B cell (primary cell): Measurements from ENCODE around the gene PRDM10. TPM values are rescaled to one million over a fixed set of nuclear protein-coding genes. Genes with fewer than 3 reads are reported as not detected.
"Not testable (repeated sequence)": the region's sequence is repeated elsewhere in the genome, so short reads cannot be mapped to it uniquely, and the experiment has no call there.

Experiments
- ATAC-seq: fragments of 200-7000 bp; cut with Tn5 transposase; one replicate; pipeline ENCODE4 v1.10.0; 2021; ENCODE audit warnings: low read depth, mild to moderate bottlenecking, moderate number of reproducible peaks, moderate library complexity
- CTCF ChIA-PET: fragments of 350-600 bp; sonication (Branson Sonifier 250); formaldehyde crosslinking; loops from one replicate; lab custom pipeline; 2021; ENCODE audit warnings: antibody characterized with exemption, inconsistent platforms; lab: Charles Lee
- POLR2A ChIA-PET: fragments of 350-600 bp; sonication (Branson Sonifier 250); formaldehyde crosslinking; loops from one replicate; lab custom pipeline; 2021; ENCODE audit warnings: antibody characterized with exemption; lab: Charles Lee
- DNase-seq: peaks from one replicate; pipeline ENCODE4 v3.0.0; 2013
- H2AFZ ChIP-seq: 2 replicates; pipeline ENCODE4 v1.6.1; 2012; ENCODE audit warnings: mild to moderate bottlenecking, low read depth, low read length; ENCODE audit not compliant: insufficient read depth, poor library complexity, severe bottlenecking
- H3K27ac ChIP-seq, 2 donors: 1 replicate in 1 of 2; 2 replicates in 1 of 2; pipeline ENCODE4 v1.5.1; 2012 to 2013; ENCODE audit warnings: low read length in 2 of 2, mild to moderate bottlenecking in 2 of 2, moderate library complexity in 1 of 2
- H3K27me3 ChIP-seq, 4 experiments: fragments of 200-600 bp in 1 of 4; sonication (generic) in 1 of 4; replicated peaks in 1 of 4; 1 replicate in 2 of 4; 2 replicates in 2 of 4; pipeline versions ENCODE4 v1.6.1 to v1.7.0; 2013 to 2016; ENCODE audit warnings: low read length in 3 of 4, mild to moderate bottlenecking in 2 of 4, mixed read lengths in 1 of 4, moderate library complexity in 1 of 4; ENCODE audit not compliant: insufficient read depth in 4 of 4, control insufficient read depth in 3 of 4; ENCODE audit errors: control extremely low read depth in 1 of 4
- H3K36me3 ChIP-seq, 2 experiments: replicated peaks in 1 of 2; 1 replicate in 1 of 2; 2 replicates in 1 of 2; pipeline versions ENCODE4 v1.6.1 to v1.7.1; 2013; ENCODE audit warnings: low read length in 1 of 2; ENCODE audit not compliant: insufficient read depth in 2 of 2, control insufficient read depth in 1 of 2; ENCODE audit errors: control extremely low read depth in 1 of 2, extremely low read depth in 1 of 2
- H3K4me1 ChIP-seq, 2 donors: fragments of 200-600 bp in 1 of 2; sonication (generic) in 1 of 2; 1 replicate in 1 of 2; 2 replicates in 1 of 2; pipeline versions ENCODE4 v1.5.1 to v1.6.1; 2013 to 2017; ENCODE audit warnings: low read length in 2 of 2; ENCODE audit not compliant: control insufficient read depth in 2 of 2, insufficient read depth in 2 of 2
- H3K4me2 ChIP-seq: replicated peaks from 2 replicates; pipeline ENCODE3; 2012; ENCODE audit warnings: mild to moderate bottlenecking, low read depth, low read length; ENCODE audit not compliant: poor library complexity, severe bottlenecking
- H3K4me3 ChIP-seq, 5 experiments: fragments of 200-600 bp in 1 of 5; sonication (generic) in 1 of 5; 1 replicate in 3 of 5; 2 replicates in 2 of 5; pipeline versions ENCODE4 v1.5.1 to v1.7.0; 2011 to 2016; ENCODE audit warnings: low read length in 4 of 5, mild to moderate bottlenecking in 4 of 5, low read depth in 2 of 5, control low read depth in 1 of 5, moderate library complexity in 1 of 5; ENCODE audit not compliant: insufficient read depth in 1 of 5; ENCODE audit errors: control extremely low read depth in 1 of 5, extremely low read depth in 1 of 5
- H3K79me2 ChIP-seq: fragments of 200-600 bp; sonication (generic); one replicate; pipeline ENCODE4 v1.6.0; 2016; ENCODE audit warnings: low read length; ENCODE audit not compliant: control insufficient read depth, insufficient read depth
- H3K9ac ChIP-seq: fragments of 200-600 bp; sonication (generic); 2 replicates; pipeline ENCODE4 v1.6.1; 2017; ENCODE audit warnings: mild to moderate bottlenecking, low read length, moderate library complexity
- H3K9me3 ChIP-seq, 3 donors: one replicate each; pipeline versions ENCODE4 v1.6.1 to v1.7.1; 2013; ENCODE audit warnings: low read length in 2 of 3; ENCODE audit not compliant: control insufficient read depth in 2 of 3, insufficient read depth in 1 of 3; ENCODE audit errors: control extremely low read depth in 1 of 3
- H4K20me1 ChIP-seq: 2 replicates; pipeline ENCODE4 v1.6.0; 2012; ENCODE audit warnings: mild to moderate bottlenecking, low read length; ENCODE audit not compliant: insufficient read depth, control insufficient read depth, poor library complexity, severe bottlenecking
- H3K27ac Mint-ChIP-seq: one replicate; pipeline ENCODE4 v1.8.0; 2021; ENCODE audit warnings: mixed read lengths
- H3K27me3 Mint-ChIP-seq: one replicate; pipeline ENCODE4 v1.8.0; 2021; ENCODE audit warnings: mixed read lengths
- H3K4me1 Mint-ChIP-seq: one replicate; pipeline ENCODE4 v1.8.0; 2021; ENCODE audit warnings: mixed read lengths
- H3K4me3 Mint-ChIP-seq: one replicate; pipeline ENCODE4 v1.8.0; 2021; ENCODE audit warnings: mixed read lengths
- H3K9me3 Mint-ChIP-seq: one replicate; pipeline ENCODE4 v1.8.0; 2022; ENCODE audit warnings: mixed read lengths; ENCODE audit not compliant: insufficient read depth
- EZH2 ChIP-seq: IDR thresholded peaks from 2 replicates; pipeline ENCODE4 v1.6.1; 2012; ENCODE audit warnings: borderline replicate concordance, low read depth, mild to moderate bottlenecking, moderate library complexity, low read length; ENCODE audit not compliant: insufficient read depth, poor library complexity, severe bottlenecking
- WGBS: methylation state at CpG from one replicate; pipeline ENCODE4 v1.1.5; 2013; ENCODE audit warnings: missing lambda C conversion rate; ENCODE audit not compliant: insufficient coverage; 5-methylcytosine and 5-hydroxymethylcytosine counted together
- intact Hi-C: fragments of 100-400 bp; cut with micrococcal nuclease; formaldehyde crosslinking; loops from one replicate; pipeline ENCODE4 v1.10.0; 2022
- polyA plus RNA-seq: library from polyadenylated mRNA; depleted of rRNA; stranded (reverse); fragments of >200 nt; gene quantifications from 2 replicates; pipeline ENCODE4 v1.2.3, GENCODE V29; 2012
- total RNA-seq, 2 donors: library from RNA; stranded (reverse); fragments of 120-200 nt in 1 of 2; gene quantifications; 1 replicate in 1 of 2; 2 replicates in 1 of 2; pipeline versions ENCODE4 v1.2.3 to v1.2.4, GENCODE V29; 2013 to 2022
- TF ChIP-seq, protein P1 (sequence below): fragments of 200-600 bp; IDR thresholded peaks from one replicate; pipeline ENCODE4 v1.8.0; 2022; ENCODE audit warnings: antibody characterized with exemption, mild to moderate bottlenecking

PRDM10 gene
- total and polyA plus RNA-seq, 2 donors (not counting 1 experiment from before 2014, with no cell fraction given): 4.5 to 17.5 TPM

GRCh38 chr11:129972611-129973010, 30.0 kb downstream of the PRDM10 start:
- peaks cover 26% of the 10 kb centered on the region for H3K27me3 Mint-ChIP-seq
- H3K27me3 ChIP-seq: peaks cover 0 to 32% (median 2%) of the 10 kb centered on the region in 4 experiments
- no peak overlapping the region for H2AFZ ChIP-seq
- peaks cover 31% of the 10 kb centered on the region for H3K4me1 Mint-ChIP-seq
- peak overlapping the region; percentile 77 for H3K4me3 Mint-ChIP-seq
- POLR2A ChIA-PET: no interaction called here
- intact Hi-C loops: no loop called here
- TF ChIP-seq, protein P1, sequence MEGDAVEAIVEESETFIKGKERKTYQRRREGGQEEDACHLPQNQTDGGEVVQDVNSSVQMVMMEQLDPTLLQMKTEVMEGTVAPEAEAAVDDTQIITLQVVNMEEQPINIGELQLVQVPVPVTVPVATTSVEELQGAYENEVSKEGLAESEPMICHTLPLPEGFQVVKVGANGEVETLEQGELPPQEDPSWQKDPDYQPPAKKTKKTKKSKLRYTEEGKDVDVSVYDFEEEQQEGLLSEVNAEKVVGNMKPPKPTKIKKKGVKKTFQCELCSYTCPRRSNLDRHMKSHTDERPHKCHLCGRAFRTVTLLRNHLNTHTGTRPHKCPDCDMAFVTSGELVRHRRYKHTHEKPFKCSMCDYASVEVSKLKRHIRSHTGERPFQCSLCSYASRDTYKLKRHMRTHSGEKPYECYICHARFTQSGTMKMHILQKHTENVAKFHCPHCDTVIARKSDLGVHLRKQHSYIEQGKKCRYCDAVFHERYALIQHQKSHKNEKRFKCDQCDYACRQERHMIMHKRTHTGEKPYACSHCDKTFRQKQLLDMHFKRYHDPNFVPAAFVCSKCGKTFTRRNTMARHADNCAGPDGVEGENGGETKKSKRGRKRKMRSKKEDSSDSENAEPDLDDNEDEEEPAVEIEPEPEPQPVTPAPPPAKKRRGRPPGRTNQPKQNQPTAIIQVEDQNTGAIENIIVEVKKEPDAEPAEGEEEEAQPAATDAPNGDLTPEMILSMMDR: no peak
- TF ChIP-seq EZH2: no peak
- 31% methylated on average over 2 of the region's 5 CpGs for WGBS
- CTCF ChIA-PET: interaction anchor here (0.6 to 2.6 kb wide), 5 partner anchors 19 to 174 kb away, joined by 3 to 20 read pairs (median 3); no protein-coding TSS in a partner anchor
- H3K4me1 ChIP-seq: peaks cover 22 to 28% of the 10 kb centered on the region in 2 donors
- ATAC-seq (no peak), DNase-seq (no peak)
- H3K4me2 ChIP-seq: peak overlapping the region; percentile 46
- no peaks in the 10 kb centered on the region for H3K9me3 Mint-ChIP-seq
- H3K79me2 ChIP-seq: peaks cover 42% of the 10 kb centered on the region
- peak overlapping the region in 1 of 5 experiments; percentile 9 for H3K4me3 ChIP-seq
- H3K27ac ChIP-seq: no peak overlapping the region
- no peaks in the 10 kb centered on the region for H3K36me3 ChIP-seq
- peaks cover 50% of the 10 kb centered on the region for H4K20me1 ChIP-seq
- H3K9ac ChIP-seq: peak overlapping the region; percentile 15
- no peaks in the 10 kb centered on the region for H3K9me3 ChIP-seq
- H3K27ac Mint-ChIP-seq: no peak overlapping the region

- intact Hi-C loops, H3K4me3 ChIP-seq, ATAC-seq, H3K27ac ChIP-seq, H3K36me3 ChIP-seq, H2AFZ ChIP-seq, H3K4me2 ChIP-seq, H3K9me3 Mint-ChIP-seq, H3K9ac ChIP-seq, POLR2A ChIA-PET, DNase-seq, H3K4me3 Mint-ChIP-seq, H3K9me3 ChIP-seq, H3K27ac Mint-ChIP-seq: not testable (repeated sequence)
- WGBS: 96% methylated on average over 25 of the region's 29 CpGs
- Histone ChIP-seq H3K4me1 (peaks cover 22 to 28% of the 10 kb centered on the region in 2 donors), H4K20me1 (peaks cover 54% of the 10 kb centered on the region), H3K79me2 (peaks cover 44% of the 10 kb centered on the region), H3K27me3 (peaks cover 0 to 28% (median 2%) of the 10 kb centered on the region in 4 experiments)
- Mint-ChIP-seq H3K4me1 (peaks cover 31% of the 10 kb centered on the region), H3K27me3 (peaks cover 24% of the 10 kb centered on the region)
- CTCF ChIA-PET: interaction anchor here (1.6 kb wide), 2 partner anchors 20 to 160 kb away, joined by 3 to 4 read pairs; no protein-coding TSS in a partner anchor
These were observed 30.8 kb downstream of the PRDM10 start for GRCh38 chr11:129971856-129972255.
